Kidney glomerular epithelial cell (primary cell): ENCODE results near the gene RASSF9.

Source experiments
- DNase-seq: peaks from one replicate; lab custom pipeline; 2025; lab: John Stamatoyannopoulos, UW

RASSF9 gene

GRCh38 chr12:85821206-85821605 lies 15.0 kb downstream of the RASSF9 start:
- no peak for DNase-seq

- DNase-seq: no peak
Observed at GRCh38 chr12:85820101-85820500, 16.1 kb downstream of the RASSF9 start.

DNA sequence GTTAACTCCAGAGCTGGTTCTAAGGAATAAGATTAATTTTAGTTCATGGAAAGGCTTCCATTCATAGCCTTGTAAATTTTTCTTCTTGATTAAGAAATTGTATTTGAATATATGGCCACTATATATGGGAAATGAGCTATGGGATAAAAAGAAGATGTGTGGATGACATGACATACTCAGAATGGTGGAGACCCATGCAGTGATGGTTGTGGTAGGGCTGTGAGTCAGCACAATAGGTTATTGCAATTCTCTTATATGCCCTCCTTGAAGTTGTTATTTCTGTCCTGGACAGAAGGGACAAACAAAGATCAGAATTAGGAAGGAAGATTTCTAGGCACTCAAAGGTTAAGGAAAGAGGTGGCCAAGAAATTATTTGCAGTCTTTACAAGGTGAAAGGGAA lies 21.5 kb downstream of the RASSF9 start:
- DNase-seq: no peak

GRCh38 chr12:85814071-85814470 lies 22.1 kb downstream of the RASSF9 start:
- DNase-seq: no peak

DNA sequence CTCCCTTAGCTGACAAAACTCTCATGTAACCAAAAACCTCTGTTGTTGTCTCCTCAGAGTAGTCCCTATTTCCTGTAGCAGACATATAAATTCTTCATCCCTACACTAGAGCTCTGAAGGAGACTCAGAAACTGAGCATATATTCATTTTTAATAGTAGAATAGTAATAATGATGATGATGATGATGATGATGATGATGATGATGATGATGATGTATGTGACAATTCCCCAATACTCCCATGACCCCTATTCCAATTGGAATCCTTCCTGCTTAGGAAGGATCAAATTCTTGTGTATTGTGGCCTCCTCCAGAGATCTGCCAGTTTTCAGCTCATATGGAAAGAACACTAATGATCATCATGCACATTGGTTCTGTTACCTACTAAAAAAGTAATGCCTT lies 26.7 kb downstream of the RASSF9 start:
- DNase-seq: no peak

DNA sequence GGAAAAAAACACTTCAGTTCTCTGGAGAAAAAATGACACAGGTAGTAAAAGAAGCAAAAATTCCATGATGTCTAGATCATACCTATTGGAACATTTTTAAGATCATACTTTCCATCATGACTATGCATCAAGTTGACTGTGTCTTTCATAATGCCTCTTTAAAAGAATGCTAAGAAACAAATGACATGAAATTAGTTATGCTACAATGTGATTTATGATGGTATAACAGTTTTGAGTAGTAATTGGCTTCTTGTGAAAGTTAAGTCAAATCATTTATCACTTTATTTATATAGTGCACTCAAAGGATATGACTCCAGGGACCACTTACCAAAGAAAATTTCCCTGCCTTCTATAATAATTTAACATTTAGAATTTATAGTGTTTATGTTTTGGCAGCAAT lies 28.5 kb downstream of the RASSF9 start:
- no peak for DNase-seq

- no peak for DNase-seq
Observed at GRCh38 chr12:85805654-85806053, 30.6 kb downstream of the RASSF9 start.

DNA sequence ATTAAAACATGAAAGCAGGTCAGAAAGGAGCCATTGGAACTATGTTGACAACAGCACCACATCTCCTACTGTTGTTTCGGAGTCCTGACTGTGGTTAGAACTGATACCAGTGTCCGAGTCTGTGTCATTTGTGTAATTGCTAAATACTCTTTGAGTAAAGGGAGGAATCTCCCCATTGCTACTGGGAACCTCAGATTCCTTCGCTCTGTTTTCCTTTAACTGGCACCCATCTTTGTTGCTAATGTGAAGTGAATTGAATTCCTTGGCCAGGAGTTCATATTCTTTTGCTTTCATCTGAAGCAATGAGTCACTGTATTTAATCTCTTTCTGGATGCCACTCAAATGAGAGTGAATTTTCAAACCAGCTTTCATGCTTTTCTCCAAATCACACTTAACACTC lies 31.5 kb downstream of the RASSF9 start:
- DNase-seq: peak; percentile 45

- DNase-seq: no peak
Observed at GRCh38 chr12:85803923-85804322, 32.3 kb downstream of the RASSF9 start.

DNA sequence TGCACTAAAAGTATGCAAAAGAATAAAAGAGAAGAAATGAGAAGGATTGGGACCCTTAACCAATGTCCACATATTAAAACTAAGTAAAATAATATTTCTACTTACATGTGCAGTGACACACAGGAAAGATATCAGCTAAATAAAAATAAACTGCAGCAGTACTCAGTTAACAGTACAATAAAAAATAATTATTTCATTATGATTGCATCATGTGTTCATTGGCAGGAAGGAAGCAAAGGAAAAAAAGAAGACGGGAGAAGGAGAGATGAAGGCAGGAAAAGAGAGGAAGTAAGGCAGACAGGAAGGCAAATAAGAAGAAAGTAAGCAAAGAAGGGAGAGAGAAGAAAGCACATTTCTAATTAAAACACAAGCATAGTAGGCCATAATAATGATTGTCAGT lies 33.0 kb downstream of the RASSF9 start:
- DNase-seq: no peak

DNA sequence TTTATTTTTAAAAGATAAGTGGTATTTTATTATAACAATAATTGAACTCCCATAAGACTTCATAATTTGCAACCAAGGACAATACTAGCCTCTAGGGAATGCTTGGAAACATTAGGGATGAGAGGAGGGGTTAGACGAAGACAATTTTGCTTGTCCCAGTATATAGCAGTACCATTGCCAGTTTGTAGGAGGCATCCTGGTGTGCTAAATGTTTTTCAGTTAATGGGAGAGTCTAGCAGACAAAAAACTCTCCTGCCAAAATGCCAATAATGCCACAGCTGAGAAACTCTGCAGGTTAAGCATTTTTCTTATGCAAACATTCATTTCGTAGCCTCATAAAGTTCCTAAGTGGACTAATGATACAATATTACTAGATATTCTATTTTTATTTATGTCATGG lies 38.1 kb downstream of the RASSF9 start:
- DNase-seq: no peak

DNA sequence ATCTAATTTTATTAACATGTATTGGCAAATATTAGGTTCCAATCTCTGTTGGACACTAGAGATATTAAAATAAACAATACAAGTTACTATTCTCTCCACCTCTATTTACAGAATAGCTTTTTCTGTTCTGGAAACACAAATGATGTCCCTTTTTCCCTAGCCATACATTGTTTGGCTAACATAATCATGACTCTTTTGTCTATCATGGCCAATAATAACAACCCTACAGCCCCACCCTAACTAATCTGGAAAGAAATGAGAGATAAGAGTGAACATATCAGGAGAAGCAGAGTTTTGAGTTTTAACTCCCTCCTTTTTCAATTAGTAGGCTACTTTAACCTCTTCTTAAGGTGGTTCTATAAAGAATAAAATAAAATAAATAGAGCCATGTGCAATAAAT lies 40.2 kb downstream of the RASSF9 start:
- DNase-seq: no peak

DNA sequence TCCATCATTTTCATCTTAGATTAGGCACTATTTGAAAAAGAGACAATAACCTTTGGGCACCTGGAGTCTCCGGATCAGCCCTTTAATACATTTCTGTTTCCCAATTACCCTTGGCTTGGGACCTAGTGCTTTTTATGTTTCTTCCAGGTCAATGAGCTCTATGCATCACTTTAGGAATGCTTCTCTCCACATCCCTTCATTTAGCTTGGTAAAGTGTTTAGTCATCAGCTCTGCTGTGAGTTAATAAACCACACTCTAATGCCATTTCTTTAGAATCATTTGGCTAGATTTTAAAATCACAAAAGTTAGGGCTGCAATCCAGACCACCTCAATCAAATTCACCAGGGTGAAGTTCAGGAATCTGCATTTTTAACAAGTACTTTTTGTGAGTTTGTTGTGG lies 41.7 kb downstream of the RASSF9 start:
- no peak for DNase-seq

DNA sequence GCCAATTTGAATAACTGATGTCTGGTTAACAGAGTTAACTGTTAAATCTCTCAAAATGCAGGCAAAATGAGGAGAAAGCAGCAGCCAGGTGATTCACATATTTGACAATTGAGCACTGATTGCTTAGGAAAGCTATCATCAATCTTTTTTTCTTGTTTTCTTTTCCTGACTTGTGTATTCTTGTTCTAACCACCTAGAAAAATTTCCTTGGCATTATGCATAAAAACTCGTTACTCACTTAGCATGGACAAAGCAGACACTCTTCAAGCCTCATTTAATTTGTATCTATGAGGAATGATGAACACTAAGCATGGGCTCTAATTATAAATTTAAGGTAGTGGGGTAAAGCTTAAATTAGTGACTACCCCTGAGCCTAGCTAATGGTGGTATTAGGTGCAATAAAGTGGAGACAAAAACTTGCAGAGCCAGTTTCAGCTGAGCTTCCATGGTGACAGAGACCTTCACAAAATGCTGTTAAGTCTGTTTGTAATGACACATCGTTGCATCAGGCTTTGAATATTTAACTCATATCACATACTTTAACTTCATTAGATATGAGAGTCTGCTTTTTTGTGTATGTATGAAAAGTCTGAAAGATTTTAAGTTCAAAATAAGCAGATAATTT lies 52.0 kb downstream of the RASSF9 start:
- DNase-seq: no peak

DNA sequence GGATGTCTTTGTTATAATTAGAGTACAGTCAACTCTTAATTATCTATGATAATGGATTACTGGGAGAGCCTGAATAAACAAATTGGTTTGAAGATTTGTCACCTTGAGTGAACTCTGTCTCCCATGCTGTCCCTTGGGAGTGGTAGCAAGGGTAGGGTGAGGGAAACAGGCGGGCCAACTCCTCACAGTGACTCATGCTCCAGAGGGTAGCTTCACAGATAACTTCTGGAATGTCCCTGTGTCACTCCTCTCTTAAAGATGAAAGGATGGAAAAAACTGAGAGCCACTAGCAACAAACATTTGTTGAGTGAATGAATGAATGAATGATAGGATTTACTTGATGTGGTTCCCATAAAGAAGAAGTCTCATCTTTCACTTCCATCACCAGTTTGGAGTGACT lies 53.5 kb downstream of the RASSF9 start:
- no peak for DNase-seq

DNA sequence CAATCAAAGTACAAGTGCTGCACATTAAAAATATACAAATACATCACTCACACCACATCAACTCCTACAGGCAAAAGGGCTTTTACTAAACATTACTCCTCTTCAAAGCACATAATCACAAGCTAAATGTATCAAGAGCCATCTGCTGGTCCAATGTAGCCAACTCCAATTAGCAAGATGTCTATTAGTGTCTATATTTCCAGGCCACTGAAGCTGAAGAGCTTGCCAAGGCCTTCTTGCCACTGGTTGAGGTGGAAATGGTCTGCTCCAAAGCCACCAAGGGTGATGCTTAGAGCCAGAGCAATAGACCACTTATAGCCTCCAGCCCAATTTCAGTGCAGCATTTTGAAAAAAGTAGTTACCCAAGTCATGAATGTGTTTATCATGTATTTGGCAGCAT lies 54.4 kb downstream of the RASSF9 start:
- DNase-seq: no peak

DNA sequence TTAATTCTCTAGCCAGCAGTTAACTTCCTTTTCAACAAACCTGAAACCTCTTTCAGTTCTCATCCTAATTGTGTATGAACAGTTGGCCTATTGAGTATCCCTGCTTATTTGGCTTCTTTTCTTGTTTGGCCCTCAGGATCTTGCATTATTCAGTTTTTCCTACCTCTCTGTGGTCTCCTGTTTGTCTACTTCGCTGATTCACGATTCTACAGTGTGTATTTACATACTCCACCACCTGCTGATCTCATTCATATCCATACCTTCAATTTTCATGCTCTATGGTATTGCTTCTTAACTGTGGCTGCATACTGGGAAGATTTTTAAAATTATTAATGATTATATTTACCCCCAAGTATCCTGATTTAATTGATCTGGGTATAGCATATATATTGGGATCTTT lies 56.4 kb downstream of the RASSF9 start:
- DNase-seq: no peak

GRCh38 chr12:85775091-85775490 lies 61.1 kb downstream of the RASSF9 start:
- DNase-seq: no peak

GRCh38 chr12:85765453-85765869 lies 70.7 kb downstream of the RASSF9 start:
- no peak for DNase-seq

GRCh38 chr12:85759623-85760022 lies 76.6 kb downstream of the RASSF9 start:
- DNase-seq: no peak

GRCh38 chr12:85759091-85759490 lies 77.1 kb downstream of the RASSF9 start:
- DNase-seq: no peak

- DNase-seq: no peak
Observed at GRCh38 chr12:85755760-85756159, 80.4 kb downstream of the RASSF9 start.
